Measurements from ENCODE around the gene TRPC6. TPM values are rescaled to one million over a fixed set of nuclear protein-coding genes. Genes with fewer than 3 reads are reported as not detected.

TRPC6 gene
- total RNA-seq: 1 to 10 TPM; 3.9 to 7.3 (median 6.0) TPM

- WGBS, 2 donors: 2 to 5% methylated on average over 35 to 42 of the region's 74 CpGs
- H3K4me3 ChIP-seq (ENCODE audit: low read depth, poor library complexity, severe bottlenecking): peak within 1 kb of the TSS; percentile 40
- intact Hi-C loops (cut with DNase I; ENCODE audit: low total_unique reads): no loop called here
- no peak for DNase-seq (ENCODE audit: low spot score in 2 of 2)
- TF ChIP-seq CTCF (IDR thresholded peaks at IDR 0.05) (no peak), POLR2A (IDR thresholded peaks at IDR 0.05) (no peak)
Observed at GRCh38 chr11:101583251-101584128, at the start of gene TRPC6. Gene TRPC6, minus strand, starts transcription at chr11:101584007. Its CDS starts 504 bp downstream, at chr11:101583503.

- no peak for TF ChIP-seq CTCF (IDR thresholded peaks at IDR 0.05)
- no peak for TF ChIP-seq POLR2A (IDR thresholded peaks at IDR 0.05)
- DNase-seq (ENCODE audit: low spot score in 2 of 2): no peak
- intact Hi-C loops (cut with DNase I; ENCODE audit: low total_unique reads): no loop called here
- no peak overlapping the region for H3K4me3 ChIP-seq (ENCODE audit: low read depth, poor library complexity, severe bottlenecking)
- WGBS, 2 donors: 42 to 49% methylated on average over 3 of the region's 3 CpGs
Observed at GRCh38 chr11:101620026-101620425, 36.2 kb upstream of the TRPC6 start.

GRCh38 chr11:101618709-101619108 lies 34.9 kb upstream of the TRPC6 start:
- H3K4me3 ChIP-seq (ENCODE audit: low read depth, poor library complexity, severe bottlenecking): no peak overlapping the region
- no peak for DNase-seq (ENCODE audit: low spot score in 2 of 2)
- WGBS, 2 donors: 58 to 66% methylated on average over 2 of the region's 2 CpGs
- no peak for TF ChIP-seq CTCF (IDR thresholded peaks at IDR 0.05)
- TF ChIP-seq POLR2A (IDR thresholded peaks at IDR 0.05): no peak
- intact Hi-C loops (cut with DNase I; ENCODE audit: low total_unique reads): no loop called here

GRCh38 chr11:101617735-101618332 lies 34.0 kb upstream of the TRPC6 start:
- TF ChIP-seq POLR2A (IDR thresholded peaks at IDR 0.05): no peak
- no peak for TF ChIP-seq CTCF (IDR thresholded peaks at IDR 0.05)
- WGBS, 2 donors: 37 to 39% methylated on average over 6 of the region's 6 CpGs
- no peak overlapping the region for H3K4me3 ChIP-seq (ENCODE audit: low read depth, poor library complexity, severe bottlenecking)
- intact Hi-C loops (cut with DNase I; ENCODE audit: low total_unique reads): no loop called here
- DNase-seq (ENCODE audit: low spot score in 2 of 2): no peak

- intact Hi-C loops (cut with DNase I; ENCODE audit: low total_unique reads): no loop called here
- TF ChIP-seq POLR2A (IDR thresholded peaks at IDR 0.05): no peak
- no peak for TF ChIP-seq CTCF (IDR thresholded peaks at IDR 0.05)
- H3K4me3 ChIP-seq (ENCODE audit: low read depth, poor library complexity, severe bottlenecking): no peak overlapping the region
- no peak for DNase-seq (ENCODE audit: low spot score in 2 of 2)
- 67 to 74% methylated on average over 1 of the region's 1 CpG for WGBS, 2 donors
Observed at GRCh38 chr11:101612481-101612880, 28.7 kb upstream of the TRPC6 start.

Data from lower leg skin (tissue), 4 donors.